HS-5 (cell line): ENCODE data around the gene FAM47E.

Source experiments
- DNase-seq: peaks from one replicate; pipeline ENCODE4 v3.0.0-alpha.2; 2012; ENCODE audit warnings: low read depth

FAM47E gene

DNA sequence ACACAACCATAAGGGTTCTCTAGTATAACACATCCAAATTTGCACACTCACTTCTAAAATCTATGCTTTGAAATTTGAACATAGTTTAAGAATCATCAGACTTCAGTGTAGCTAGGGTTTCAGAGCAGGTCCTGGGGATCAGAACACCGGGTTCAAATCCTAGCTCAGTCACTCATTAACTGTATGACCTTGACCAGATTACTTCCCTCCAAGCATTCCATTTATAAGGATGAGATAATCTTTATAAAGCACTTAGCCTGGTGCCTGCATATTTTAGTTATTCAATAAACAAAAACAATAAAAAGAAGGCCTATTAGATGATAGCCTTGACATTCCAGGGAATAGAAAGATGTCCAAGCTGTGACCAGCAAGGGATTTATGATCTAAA lies 50.2 kb downstream of the FAM47E start:
- no peak for DNase-seq

- no peak for DNase-seq
Observed at GRCh38 chr4:76302826-76303438, 51.4 kb downstream of the FAM47E start.

- no peak for DNase-seq
Observed at GRCh38 chr4:76305033-76305687, 53.6 kb downstream of the FAM47E start.

DNA sequence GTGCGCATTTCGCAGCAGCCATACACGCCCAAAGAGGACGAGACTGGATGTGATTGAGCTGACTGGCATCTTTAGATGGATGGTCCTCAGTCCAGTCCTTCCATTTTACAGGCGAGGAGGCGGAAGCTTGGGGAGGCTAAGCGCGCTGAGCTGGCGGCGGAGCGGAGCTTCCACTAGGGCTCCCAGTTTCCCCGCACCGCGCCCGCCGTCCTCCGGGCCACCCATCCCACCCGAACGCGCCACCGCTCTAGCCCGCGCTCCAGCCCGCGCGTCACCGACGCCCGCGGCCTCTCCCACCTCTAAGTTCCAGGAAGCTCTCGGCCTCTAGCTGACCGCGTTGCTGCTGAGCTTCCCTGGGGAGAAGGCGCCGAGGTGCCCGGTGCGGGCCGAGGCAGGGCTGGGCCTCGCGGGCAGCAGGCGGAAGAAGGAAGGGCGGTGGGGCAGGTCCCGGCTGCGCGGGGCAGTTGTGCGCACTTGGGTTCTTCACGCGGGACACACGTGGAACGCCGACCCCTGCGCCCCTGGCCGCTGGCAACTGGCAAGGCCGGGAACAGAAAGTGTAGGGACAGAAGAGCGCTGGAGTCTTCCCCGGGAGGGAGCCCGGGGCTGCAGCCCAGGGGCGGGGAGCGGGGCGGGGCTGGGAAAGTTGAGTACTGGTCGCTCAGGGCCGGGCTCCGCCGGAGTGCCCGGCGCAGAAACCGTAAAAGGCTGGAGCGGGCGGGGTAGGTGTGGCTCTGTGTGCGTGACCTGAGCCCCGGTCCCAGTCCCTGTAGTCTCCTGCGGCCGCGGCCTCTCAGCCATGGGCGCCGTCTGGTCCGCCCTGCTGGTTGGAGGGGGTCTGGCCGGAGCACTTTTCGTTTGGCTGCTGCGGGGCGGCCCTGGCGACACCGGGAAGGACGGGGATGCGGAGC lies 54.7 kb downstream of the FAM47E start, which contains the start of gene STBD1:
Gene STBD1 (plus strand): TSS at position 763 of the 911 bp plus-strand sequence. CDS start 37 bp downstream, at position 800.
- peak; percentile 39 for DNase-seq

DNA sequence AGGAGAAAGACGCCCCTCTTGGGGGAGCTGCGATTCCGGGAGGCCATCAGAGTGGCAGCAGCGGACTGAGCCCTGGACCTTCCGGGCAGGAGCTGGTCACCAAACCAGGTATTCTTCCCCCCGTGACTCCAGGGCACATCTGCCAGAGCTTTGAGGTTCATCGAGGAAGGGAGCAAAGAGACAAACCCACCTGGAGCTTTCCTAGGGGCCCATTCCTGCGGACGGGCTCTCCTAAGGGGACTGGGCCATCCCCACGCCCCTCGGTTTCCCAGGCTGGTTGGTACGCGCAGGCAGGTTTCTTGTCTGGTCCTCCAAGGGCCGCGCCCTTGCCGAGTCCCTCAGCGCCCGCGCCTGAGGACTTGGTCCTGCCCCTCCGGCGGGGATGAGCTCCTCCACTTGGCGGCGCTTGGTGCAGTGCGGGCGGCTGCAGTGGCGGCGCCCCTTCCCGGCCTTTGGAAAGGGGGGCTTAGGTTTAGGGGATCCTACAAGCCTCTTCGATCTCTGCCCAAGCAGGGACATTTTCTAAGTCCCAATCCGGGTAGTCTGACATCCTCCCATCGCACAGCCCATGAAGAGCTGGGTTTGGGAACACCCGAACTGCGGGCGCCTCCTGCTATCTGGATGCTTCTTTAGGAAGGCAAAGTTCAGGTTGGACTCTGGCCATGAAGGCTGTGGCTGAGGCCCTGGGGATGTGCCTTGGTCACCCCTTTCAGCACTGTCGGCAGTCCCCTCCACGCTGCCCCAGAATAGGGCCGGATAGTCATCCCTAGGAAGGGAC lies 55.5 kb downstream of the FAM47E start:
- DNase-seq: peak; percentile 22

DNA sequence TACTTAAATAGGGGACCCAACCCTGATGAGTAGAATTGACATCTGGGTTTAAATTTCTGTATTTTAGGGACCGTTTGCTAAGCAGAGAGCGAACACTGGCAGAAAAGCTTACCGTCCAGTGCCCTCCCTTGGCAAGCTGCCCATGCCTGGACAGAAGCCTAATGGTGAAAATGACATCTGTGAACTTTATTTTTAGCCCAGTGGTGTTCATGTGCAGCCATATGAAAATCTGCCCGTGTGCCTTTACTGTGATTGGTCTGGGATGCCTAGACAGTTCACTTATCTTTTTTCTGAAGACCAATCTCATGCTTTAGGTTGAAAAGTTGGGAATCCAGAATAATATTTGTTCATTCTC lies 56.1 kb downstream of the FAM47E start:
- DNase-seq: no peak

DNA sequence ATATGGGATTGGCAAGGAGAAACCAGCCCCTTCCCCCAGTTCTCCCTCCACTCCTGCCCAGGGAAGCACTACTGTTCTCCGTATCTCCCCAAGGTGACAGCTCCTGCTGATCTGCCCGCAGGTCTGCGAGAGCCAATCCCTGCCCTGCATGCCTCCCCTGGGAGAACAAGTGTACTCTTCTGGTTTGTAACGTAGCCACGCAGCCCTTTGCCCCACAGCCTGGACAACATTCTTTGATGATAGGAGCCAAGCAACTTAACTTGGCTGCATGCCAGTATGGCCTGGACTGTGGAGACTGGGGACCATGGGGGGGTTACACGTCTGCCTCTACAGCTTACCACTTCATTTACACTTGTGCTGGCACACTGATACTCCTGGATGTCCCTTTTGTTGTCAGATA lies 57.0 kb downstream of the FAM47E start:
- no peak for DNase-seq

DNA sequence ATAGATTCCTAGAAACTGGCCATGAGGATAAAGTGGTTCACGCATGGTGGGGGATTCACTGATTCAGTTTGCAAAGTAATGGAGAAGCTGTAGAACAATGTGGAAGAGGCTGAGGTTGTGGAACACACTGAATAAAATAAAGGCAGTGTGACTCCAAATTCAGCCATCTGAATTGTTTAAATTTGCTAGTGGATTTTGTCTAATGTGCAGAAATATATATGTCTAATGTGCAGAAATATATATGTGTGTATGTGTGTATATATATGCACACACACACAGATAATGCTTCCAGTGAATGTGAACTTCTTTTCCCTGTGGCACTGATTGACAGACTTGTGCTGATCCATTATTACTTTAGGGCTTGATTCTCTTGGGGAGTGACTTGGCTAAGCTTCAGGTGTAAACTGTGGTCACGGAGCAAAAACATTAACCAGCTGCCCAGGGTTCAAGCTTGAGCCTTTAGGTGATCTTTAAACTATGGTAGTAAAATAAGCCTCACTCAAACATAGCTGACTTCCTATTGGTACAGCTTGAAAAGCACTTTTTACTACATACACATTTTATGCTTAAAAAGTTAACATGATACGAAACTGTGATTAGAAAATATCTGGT lies 58.5 kb downstream of the FAM47E start:
- no peak for DNase-seq

GRCh38 chr4:76310683-76311082 lies 59.2 kb downstream of the FAM47E start:
- no peak for DNase-seq

DNA sequence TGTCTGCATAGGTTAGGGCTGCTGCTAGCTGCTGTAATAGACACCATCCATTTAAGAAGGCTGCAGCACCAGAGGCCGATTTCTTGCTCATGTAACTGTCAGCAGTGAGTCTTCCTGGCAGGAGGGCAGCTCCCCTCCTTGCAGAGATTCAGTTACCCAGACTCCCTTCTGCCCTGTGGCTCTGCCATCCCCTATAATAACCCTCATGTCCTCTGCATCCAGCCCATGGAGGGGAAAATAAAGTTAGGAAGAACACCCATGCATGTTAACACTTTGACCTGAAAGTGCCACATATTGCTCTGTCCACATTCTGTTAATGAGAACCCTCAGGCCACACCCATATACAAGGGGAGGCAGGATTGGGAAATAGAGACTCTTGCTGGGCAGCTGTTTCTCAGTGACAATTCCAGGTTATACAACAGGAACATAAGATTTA lies 60.4 kb downstream of the FAM47E start:
- DNase-seq: no peak

DNA sequence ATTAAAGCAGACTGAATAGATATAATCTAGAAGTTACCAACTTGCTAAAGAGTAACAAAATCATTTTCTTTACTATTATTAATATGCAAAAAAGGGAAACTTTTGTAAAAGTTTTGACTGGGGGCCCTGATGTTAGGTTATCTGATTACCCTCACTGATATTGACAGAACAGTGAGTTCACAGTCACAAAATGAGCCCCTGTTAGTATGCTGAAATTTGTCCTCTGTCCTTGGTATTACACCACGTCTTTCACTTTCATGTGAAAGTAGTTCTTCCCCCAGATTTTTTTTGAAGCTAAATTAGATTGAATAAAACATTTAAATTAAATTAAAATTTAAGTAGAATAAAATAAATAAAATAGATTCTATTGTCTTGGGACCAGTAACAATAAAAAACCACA lies 60.9 kb downstream of the FAM47E start:
- no peak for DNase-seq

- DNase-seq: no peak
Observed at GRCh38 chr4:76313547-76313946, 62.0 kb downstream of the FAM47E start.

GRCh38 chr4:76315267-76315918 lies 63.9 kb downstream of the FAM47E start:
- no peak for DNase-seq

- DNase-seq: no peak
Observed at GRCh38 chr4:76316131-76316530, 64.6 kb downstream of the FAM47E start.

DNA sequence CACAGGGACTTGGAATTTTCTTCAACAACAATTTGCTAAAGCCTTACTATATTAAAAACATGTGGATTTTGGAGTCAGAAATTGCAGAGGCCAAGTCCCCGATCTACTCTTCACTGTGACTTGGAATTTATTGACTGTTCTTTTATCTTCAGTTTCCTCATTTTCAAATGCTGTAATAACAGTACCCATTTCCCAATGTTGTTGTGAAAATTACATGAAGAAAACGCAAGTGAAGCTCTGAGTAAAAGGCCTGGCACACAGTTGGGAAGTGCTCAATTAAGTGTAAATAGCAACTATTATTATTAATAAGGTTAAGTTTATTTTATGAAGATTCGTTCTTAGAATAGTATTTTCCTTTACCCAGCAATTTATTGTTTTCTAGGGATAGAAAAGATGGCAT lies 70.7 kb downstream of the FAM47E start:
- DNase-seq: no peak

DNA sequence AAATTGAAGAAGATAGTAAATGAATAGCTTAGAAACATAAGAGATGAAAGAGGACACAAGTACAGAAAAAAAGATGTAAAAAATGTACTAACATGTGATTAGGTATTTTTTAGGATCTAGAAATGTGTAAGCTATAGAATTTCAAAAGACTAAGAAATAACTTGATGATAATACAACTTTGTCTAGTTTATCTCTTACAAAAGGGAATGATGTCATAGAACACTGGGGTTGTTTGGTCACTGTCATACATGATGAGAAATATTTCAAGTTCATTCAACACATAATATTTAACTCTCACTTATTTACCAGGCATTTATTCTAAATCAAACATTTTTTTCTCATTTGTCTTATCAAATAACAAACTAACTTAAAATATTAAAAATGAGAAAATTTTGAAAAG lies 73.6 kb downstream of the FAM47E start:
- no peak for DNase-seq

DNA sequence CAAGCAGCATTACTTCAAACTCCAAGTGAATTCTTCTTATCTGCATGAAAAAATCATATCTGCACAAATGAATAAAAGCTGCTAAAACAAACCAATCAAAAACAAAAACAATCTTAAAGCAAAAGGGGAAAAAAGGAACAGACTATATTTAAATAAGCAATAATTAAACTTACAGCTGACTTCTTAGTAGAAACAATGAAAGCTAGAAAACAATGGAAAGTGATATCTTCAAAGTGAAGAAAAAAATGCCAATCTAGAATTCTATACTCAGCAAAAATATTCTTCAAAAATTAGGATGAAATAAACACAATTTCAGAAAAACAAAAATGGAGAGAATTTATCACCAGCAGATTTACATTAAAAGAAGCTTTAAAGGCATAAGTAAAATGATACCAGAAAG lies 75.0 kb downstream of the FAM47E start:
- DNase-seq: no peak
